Activated CD4-positive, CD25-positive, alpha-beta regulatory T cell treated with anti-CD3 and anti-CD28 coated beads, Interleukin-2, amount 50 U/mL, for 16 hours (primary cell): ENCODE data around the gene GSC2.
A peak's percentile ranks its signal among the peaks of the same experiment; 100 is the strongest.
"Not testable (repeated sequence)": the region's sequence is repeated elsewhere in the genome, so short reads cannot be mapped to it uniquely, and the experiment has no call there.

Experiments used
- DNase-seq: peaks from one replicate; pipeline ENCODE4 v3.0.0-alpha.2; 2020; ENCODE audit warnings: low read depth, low spot score

GSC2 gene

DNA sequence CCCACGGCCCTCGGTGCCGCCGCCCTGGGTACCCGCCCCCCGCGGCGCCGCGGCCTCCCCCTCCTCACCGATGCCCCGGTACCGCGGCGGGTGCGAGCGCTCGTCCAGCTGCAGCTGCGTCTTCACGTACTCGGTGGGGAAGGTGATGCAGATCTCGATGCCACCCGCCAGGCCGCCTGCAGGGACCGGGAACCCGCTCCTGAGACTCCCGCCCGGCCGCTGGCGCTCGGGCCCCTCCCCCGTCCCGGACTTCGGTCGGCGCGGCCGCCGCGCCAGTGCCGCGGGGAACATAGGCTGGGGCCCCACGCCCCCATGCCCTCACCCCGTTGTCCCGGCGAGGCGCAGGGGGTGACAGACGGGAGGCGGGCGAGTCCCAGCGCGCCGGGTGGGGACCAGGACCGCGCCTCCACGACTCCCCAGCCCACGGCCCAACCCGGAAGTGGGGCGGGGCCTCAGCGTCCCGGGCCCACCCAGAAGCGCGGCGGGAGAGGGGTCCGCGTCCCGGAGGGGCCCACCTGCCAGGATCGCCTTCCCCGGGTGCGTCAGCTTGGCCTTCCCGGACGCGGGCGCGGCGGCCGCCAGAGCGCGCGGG, 28.1 kb upstream of the GSC2 start:
- DNase-seq = peak; percentile 23

DNA sequence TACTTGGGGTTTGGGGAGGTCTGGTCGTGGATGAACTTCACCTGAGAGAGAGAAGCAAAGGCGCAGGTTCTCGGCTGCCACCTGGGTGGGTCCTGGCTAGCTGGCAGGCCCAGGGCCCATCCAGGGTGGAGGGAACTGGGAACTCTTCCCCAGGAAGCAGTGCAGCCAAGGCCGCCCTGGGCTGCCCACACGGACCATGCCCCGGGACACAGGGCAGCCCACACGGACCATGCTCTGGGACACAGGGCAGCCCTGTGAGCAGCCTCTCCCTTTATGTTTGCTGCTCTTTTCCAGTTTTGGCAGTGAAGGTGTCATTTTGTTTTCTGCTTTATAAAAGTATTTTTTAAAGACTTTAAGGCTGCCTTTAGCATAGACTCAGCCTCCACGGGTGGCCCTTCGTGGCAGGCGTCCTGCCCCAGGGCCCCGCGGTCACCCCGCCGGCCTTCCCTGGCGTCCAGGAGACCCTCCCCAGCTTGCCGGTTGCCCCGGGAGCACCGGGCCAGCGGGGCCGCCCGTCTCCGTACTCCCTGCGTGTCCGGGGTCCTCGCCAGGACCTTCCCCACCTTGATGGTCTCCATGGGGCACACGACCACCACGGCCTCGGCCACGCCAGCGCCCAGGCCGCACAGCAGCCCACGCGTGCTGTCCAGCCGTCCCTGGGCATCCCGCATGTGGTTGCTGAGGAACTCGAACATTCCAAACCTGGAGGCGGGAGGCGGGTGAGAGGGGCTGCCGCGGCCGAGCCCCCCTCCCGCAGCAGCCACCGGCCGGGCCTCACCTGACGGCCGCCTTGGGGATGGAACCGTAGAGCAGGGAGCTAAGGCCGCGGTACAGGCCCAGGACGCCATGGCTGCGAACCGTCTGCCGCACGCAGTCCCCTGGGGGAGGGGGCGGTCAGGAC, 27.3 kb upstream of the GSC2 start:
- no peak for DNase-seq

DNA sequence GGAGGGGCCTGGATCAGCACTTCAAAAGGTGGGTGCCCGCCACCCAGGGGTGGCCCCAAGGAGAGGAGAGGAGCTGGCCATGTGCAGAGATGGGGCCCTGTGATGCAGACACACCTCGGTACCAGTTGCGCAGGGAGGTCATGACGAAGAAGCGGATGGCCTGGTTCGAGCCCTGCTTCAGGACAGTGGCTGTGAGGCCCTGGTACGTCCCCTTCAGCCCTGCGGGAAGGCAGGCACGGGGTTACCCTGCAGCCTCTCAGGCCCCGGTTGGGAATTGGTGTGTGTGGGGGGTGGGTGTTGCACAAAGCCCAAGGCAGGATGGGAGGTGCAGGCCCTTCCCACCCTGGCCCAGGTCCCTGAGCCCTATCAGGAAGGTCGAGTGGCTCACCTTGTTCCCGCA, 26.6 kb upstream of the GSC2 start:
- DNase-seq = no peak

DNA sequence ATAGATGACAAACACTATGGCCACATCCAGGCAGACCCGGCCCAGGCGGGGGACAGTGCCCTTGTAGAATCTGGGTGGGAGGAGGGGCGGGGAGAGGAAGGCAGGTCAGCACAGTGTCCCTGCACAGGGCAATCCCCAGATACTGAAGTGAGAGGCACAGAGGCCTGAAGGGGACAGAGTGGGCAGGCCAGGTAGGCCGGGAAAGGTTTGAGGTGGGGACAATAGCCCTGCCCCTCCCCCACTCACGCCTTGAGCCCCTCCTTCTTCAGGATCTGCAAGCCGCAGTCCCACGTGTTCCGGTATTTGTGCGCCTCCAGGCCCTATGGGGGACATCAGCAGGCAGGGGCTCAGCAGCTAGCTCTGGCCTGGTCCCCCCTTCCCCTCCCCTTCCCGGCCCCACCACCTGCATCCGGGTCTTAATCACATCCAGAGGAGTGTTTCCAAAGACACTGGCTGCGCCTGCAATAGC, 26.1 kb upstream of the GSC2 start:
- DNase-seq = no peak

DNA sequence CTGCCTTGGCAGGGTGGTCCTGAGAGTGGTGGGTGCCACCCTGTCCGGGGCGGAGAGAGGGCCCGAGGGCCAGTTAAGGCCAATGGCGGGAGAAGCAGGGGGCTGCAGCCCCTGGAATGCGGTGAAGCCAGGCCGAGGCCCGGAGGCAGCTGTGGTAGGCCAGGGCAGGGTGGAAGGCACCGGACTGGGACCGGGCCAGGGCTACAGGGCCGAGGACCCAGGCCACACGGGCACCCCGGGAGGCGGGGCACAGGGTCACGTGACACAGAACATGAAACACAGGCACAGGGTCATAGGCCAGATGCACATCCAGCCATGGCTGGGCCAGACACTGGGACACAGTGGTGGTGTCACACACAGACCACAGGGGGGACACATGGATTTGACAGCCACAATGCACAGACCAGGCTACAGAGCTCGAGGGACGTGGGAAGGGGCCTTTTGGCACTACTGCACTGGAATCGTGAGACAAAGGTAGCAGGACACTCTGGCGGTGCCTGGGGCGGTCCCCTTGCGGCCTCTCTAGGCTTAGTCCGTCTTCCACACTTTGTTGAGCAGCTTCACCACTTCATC, 25.6 kb upstream of the GSC2 start:
- no peak for DNase-seq

DNA sequence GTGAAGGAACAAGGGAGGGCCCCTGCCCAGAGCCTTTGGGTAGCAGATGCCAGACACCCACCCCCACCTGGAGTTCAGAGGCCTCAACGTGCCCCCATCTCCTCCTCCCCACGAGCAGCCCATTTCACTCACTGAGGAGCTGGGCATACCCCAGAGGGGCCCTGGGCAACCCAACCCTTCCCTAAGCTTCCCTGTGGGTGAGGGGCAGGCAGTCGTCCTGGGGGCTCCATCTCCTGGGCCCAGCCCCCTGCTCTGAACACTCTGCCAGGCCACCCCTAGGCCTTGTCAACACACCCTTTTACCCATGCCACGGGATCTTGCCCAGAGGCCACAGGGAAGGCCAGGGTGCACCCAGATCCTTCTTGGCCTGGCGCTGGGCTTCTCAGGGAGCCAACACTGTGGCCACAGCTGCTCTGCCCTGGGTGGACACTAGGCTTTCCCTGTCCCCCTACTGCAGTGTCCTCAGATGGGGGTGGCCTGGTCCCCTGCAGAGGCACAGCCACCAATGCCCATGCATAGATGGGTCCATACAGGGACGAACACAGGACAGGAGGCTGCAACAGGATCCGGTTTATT, 25.0 kb upstream of the GSC2 start:
- DNase-seq = no peak

DNA sequence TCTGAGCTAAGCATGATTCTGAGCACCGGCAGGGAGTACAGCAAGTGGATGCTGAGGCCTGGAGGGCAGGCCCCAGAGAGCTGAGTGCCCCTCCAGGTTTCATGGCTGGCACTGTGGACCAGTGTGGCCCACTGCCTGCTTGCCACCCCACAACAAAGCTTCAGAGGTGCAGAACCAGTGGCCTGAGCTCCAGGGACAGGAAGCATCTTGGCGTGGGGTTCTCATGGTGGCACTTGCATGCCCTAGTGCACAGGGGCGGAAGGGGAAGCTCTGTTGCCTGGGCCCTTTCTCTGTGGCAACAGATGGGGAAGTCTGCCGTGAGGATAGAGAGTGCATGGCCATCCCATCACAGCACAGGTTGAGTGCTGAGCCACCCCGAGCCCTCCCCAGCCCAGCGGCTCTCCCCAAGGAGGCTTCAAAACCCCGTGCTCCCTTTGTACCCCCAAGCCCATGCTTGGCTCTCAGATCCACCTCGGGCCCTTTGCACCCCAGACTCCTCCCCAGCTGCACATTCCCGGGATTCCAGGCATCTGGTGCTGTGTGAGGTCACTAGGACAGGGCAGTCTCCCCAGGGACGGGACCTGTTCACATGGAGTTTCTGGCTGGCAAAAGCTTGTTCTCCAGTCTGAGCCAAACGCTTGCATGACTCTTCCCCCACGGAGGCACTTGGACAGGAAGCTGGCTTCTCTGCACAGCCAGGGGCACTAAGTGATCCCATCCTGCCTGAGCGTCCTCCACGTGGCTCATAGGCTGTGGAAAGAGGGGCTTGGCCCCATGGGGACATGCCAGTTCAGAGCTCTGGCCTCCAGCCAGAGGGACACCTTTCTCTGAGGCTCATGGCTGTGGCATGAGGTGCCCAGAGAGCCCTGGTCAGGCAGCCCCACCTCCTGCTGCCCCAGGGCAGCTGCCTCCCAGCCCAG, 24.3 kb upstream of the GSC2 start:
- no peak for DNase-seq

DNA sequence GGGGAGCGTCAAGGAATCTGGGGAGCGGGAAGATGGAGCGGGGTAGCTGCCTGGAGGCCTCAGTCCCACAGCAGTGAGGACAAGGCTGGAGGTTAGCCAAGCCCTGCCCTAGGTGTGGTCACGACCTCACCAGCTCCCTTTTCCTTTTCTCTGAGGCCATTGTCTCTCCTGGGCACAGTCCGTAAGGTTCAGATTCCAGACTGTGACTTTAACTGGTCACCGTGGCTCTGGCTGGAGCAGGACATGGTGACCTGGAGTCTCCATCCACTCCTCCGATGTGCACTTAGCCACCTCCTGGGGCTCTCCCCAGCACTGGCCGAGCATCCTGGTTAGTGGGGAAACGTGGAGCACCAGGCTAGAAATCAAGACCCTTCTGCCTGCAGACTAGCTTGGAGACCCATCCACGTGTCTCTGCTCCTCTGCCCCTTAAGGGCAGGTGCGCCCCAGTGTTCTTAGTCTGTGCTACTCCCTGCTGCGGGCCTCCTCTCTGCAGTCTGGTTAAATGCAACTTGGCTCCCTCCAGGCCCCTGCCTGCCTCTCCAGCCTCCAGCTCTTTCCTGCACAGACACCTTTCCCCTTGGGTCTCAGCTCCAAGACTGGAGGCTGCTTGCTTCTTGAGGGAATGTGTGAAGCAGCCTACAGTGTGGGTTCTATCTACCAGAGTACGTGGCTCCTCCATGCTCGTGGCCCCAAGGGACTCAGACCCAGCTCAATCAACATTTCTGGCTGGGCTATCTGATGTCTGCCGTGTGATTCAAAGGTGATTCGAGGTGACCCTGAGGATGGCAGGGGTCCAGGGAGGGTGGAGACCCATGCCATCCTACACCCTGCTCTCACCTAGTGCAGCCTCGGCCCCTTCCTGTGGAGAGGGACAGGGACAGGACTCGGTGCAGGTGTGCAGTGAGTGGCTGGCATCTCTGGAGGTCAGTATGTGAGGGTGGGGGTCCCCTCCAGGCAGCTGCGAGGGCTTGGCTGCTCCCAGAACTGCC, 23.2 kb upstream of the GSC2 start:
- DNase-seq = no peak

DNA sequence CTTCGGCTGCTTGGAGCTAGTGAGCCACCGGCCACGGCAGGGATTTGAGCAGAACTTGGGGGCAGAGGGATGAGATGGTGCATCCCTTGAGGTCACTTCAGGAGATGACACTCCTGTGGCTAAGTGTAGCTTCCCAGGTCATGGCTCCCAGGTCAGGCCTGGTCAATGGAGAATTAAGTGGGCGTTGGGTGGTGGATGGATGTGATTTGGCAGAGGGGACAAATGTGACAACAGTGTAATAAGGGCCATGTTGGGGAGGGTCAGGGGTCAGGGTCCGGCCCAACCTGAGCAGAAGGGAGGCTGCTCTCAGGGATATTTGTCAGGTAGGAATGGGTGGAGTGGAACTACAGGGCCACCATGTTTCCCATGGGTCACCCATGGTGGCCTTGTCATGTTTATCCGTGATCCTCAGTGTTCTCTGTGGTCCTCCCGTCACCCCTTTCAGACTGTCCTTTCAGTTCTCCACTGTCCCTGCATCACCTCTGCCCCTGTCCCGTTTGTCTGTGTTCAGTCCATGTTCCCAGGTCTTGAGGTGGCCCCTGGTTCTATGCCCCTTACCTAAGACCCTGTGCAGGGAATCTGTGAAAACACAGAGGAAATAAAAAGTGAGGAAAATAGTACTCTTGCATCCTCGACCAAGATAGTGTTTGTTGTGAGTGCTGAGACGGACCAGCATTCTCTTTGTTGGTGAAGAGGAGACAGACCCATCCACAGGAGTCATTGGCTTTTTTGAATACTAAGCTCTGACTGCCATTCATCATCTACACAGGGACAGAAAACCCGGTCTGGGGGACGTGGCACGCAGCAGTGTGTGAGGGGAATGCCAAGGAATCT, 22.3 kb upstream of the GSC2 start:
- no peak for DNase-seq

DNA sequence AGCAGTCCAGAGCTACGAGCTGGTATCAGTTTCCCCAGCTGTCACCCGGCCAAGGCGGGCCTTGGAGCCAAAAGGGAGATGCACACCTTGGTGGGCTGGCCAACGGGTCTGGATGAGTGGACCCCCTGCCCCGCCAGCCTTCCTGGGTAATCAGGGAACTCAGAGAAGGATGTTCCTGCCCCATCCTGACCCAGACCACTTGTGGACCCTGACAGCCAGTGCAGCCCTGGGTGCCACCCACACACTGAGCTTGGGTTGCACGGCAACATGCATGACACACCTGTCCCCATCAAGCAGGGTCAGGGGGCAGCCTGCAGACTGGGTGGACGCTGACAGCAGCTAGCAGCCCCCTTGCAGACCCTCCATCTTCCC, 19.8 kb upstream of the GSC2 start:
- DNase-seq = no peak

DNA sequence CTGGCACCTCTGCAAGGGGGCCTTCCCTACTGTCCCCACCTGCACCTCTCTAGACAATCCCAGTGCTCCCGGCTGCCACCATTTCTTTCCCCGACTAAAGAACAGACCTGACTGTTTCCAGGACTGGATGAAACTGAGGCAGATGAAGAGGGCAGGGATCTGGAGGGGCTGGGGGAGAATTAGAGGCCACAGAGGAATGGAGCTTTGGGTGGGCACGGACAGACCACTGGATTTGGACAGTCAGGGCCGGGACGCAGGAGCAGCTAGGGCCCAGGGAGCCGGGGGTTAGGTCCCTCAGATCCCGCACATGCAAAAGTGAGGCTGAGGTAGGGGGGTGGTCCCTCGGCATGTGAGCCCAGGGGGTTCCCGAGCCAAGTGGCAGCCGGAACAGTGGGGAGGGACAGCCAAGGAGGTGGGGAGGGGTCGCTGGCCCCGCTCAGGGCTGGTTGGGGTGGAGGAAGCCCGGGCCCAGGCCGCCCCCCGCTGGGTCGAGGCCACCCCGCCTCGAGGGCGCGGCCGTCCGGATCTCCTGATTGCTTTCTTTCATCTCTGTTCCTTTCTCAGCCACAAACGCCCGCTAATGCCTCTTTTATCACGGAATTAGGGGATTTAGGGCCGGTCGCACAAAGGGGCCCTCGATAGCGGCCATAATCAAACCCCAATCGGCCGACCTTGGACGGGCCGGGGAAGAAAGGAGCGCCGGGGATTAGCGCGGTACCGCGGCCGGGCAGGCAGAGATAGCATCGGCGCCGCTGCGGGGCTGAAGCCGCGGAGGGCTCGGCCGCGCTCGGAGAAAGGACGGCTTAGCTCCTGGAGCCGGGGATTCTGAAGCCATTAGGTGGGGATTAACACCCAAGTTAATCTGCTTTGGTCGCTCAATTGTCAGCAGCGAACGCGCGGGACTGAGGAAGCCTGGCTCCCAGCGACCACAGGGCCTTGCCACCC, 19.2 kb upstream of the GSC2 start:
- DNase-seq = no peak

DNA sequence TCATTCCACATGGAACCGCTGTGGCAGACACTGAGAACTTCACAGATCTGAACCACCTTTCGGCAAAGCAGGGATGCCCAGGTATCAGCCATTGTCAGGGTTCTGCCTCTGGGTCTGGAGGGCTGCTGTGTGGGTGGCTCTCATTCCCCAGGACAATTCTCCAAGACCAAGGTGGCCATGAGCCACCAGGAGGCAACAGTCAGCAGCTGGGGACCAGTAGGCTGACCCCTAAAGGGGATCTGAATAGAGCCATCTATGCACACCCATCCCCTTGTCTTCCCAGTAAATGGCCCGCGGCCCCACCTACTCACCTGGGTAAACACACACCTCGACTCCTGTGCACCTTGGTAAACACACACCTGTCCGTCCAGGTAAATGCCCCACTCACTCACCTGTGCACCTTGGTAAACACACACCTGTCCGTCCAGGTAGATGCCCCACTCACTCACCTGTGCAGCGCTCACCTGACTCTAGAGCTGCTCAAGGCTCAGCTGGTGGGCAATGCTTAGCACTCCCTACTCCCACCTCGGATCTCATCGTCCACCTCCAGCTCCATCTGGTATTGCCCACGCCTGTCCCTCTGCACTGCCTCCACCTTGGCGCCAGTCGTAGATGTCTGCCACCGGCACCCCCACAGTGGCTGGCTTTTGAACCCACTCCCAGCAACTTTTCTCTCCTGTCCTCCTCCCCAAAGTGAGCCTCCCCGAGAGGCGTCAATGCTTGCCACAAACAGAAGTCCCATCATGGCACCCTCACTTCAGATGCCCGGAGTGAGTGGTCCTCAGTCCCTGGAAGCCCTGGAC, 18.2 kb upstream of the GSC2 start:
- DNase-seq = no peak

DNA sequence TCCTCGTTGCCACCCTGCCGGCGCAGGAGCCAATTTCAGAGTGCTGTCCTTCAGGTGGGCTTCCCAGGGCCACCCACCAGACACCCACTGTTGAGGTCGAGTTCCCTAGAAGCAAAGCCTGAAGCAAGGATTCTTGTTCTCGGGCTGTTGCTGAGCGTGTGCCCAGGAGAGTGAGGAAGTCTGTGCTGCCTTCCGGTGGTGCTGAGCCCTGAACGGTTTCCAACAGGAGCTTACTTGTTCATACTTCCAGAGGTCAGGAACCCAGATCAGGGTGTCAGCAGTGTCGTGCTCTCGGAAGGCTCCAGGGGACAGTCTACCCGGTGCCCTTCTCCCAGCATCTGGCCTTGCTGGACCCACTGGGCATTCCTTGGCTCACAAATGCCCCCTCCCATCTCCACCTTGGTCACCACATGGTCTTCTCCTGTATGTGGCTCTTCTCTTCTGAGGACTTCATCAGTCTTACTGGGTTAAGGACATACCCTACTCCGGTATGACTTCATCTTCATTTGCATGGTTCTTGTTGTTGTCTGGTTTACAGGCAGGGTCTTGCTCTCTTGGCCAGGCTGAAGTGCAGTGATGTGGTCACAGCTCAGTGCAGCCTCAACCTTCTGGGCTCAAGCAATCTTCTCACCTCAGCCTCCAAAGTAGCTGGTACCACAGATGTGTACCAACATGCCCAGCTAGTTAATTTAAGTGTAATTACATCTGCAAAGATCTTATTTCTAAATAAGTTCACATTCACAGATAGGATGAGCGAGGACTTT, 17.2 kb upstream of the GSC2 start:
- DNase-seq = no peak

DNA sequence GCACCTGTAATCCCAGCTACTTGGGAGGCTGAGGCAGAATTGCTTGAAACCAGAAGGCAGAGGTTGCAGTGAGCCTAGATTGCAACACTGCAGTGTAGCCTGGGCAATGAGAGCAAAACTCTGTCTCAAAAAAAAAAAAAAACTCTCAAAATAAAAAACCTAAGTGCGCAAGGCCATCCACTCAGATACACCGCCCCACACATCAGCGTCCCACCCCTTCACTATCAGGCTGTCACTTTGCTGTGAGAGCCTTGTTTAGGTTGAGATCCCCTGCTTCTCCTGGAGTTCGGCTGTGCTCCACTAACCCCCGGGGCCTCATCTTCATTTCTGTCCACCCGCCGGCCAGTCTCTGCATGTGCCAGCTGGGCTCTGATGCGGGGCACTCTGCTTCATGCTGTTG, 16.3 kb upstream of the GSC2 start:
- no peak for DNase-seq

DNA sequence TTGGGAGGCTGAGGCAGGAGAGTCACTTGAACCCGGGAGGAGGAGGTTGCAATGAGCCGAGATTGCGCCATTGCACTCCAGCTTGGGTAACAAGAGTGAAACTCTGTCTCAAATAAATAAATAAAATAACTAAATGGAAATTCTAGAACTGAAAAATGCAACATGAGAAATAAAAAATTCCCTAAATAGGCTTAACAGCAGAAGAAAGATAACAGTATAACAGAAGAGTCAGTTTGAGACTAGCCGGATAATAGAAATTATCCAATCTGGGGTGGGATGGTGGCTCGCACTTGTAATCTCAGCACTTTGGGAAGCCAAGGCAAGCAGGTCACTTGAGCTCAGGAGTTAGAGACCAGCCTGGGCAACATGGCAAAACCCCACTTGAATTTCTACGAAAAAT, 14.3 kb upstream of the GSC2 start:
- DNase-seq = no peak

DNA sequence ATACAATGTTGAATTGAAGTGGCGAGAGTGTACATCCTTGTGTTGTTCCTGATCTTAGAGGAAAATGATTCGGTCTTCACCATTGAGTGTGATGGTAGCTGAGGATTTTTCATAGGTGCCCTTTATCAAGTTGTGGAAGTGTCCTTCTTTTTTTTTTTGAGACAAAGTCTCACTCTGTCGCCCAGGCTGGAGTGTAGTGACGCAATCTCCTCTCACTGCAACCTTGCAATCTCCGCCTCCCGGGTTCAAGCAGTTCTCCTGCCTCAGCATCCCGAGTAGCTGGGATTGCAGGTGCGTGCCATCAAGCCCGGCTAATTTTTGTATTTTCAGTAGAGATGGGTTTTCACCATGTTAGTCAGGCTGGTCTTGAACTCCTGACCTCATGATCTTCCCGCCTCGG, 8.6 kb upstream of the GSC2 start:
- not testable (repeated sequence) for DNase-seq

DNA sequence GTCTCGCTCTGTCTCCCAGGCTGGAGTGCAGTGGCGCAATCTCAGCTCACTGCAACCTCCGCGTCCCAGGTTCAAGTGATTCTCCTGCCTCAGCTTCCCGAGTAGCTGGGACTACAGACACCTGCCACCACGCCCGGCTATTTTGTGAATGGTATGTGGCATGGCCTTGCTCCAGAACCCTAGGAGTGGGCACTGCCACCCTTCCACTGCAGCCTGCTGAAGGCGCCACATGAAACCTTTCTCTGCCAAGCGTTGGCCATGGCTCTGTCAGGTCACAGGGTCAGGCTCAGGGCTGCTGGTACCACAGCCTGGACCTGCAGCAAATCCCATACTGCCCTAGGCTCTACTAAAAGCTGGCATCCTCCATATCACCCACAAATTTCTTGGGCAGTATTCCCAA, 6.0 kb upstream of the GSC2 start:
- not testable (repeated sequence) for DNase-seq
